Fibroblast of villous mesenchyme (primary cell): Measurements from ENCODE around the gene MGMT. TPM values are rescaled to one million over a fixed set of nuclear protein-coding genes. Genes with fewer than 3 reads are reported as not detected.

ENCODE experiments used
- DNase-seq: peaks from one replicate; pipeline ENCODE4 v3.0.0-alpha.2; 2010; ENCODE audit warnings: low read depth
- H3K4me3 ChIP-seq: 2 replicates; pipeline ENCODE4 v1.5.1; 2011; ENCODE audit warnings: low read depth, mild to moderate bottlenecking, low read length
- CTCF ChIP-seq: IDR thresholded peaks from 2 replicates; pipeline ENCODE4 v1.5.1; 2012; ENCODE audit warnings: low read depth, mild to moderate bottlenecking, low read length; ENCODE audit not compliant: insufficient read depth
- total RNA-seq: library from RNA; depleted of rRNA; stranded (reverse); fragments of >200 nt; gene quantifications from 2 replicates; pipeline ENCODE4 v1.2.3, GENCODE V29; 2012

MGMT gene
- total RNA-seq, result 10.4 and 19.0 TPM in 2 replicates

GRCh38 chr10:129466703-129467358, at the start of gene MGMT:
Gene MGMT, plus strand, starts transcription at chr10:129467241.
- peak; percentile 82 for DNase-seq
- peak within 1 kb of the TSS; percentile 73 for H3K4me3 ChIP-seq
- no peak for TF ChIP-seq CTCF

GRCh38 chr10:129417870-129418269, 49.2 kb upstream of the MGMT start:
- DNase-seq, result peak; percentile 12
- no peak for TF ChIP-seq CTCF
- H3K4me3 ChIP-seq, result no peak overlapping the region

GRCh38 chr10:129418496-129419225, 48.4 kb upstream of the MGMT start:
- H3K4me3 ChIP-seq, result no peak overlapping the region
- no peak for DNase-seq
- TF ChIP-seq CTCF, result no peak

- H3K4me3 ChIP-seq, result no peak overlapping the region
- no peak for TF ChIP-seq CTCF
These were observed 47.6 kb upstream of the MGMT start for GRCh38 chr10:129419397-129419796.

GRCh38 chr10:129421399-129422010, 45.5 kb upstream of the MGMT start:
- H3K4me3 ChIP-seq, result no peak overlapping the region
- DNase-seq, result no peak
- no peak for TF ChIP-seq CTCF

More at GRCh38 chr10:129419397-129419796, 47.6 kb upstream of the MGMT start:
- DNase-seq, result no peak

- TF ChIP-seq CTCF, result no peak
- no peak for DNase-seq
- H3K4me3 ChIP-seq, result no peak overlapping the region
These were observed 42.1 kb upstream of the MGMT start for GRCh38 chr10:129424978-129425377.
